Breast epithelium (tissue), 4 donors: ENCODE results near the gene SLC29A2. TPM values are rescaled to one million over a fixed set of nuclear protein-coding genes. Genes with fewer than 3 reads are reported as not detected.

Experiments
- DNase-seq, 2 donors: peaks; one replicate each; pipeline ENCODE4 v3.0.0-alpha.2; 2019; ENCODE audit warnings: low spot score in 2 of 2
- H3K27ac ChIP-seq, 2 donors: fragments of 200-600 bp; sonication (generic) in 1 of 2; one replicate each; pipeline ENCODE4 v1.5.1; 2016 to 2019; ENCODE audit warnings: mild to moderate bottlenecking in 1 of 2
- H3K27me3 ChIP-seq, 2 donors: fragments of 200-600 bp; sonication (generic) in 1 of 2; one replicate each; pipeline versions ENCODE4 v1.5.1 to v1.6.0; 2017 to 2019; ENCODE audit warnings: control low read depth in 1 of 2, mild to moderate bottlenecking in 1 of 2
- H3K36me3 ChIP-seq: fragments of 200-600 bp; one replicate; pipeline ENCODE4 v1.5.1; 2019
- H3K4me1 ChIP-seq, 2 donors: fragments of 200-600 bp; sonication (generic); one replicate each; pipeline ENCODE4 v1.5.1; 2016 to 2019; ENCODE audit warnings: control low read depth in 1 of 2
- H3K4me3 ChIP-seq, 3 donors: fragments of 200-600 bp; sonication (generic); 1 replicate in 2 of 3; 2 replicates in 1 of 3; pipeline ENCODE4 v1.5.1; 2016 to 2019; ENCODE audit warnings: mild to moderate bottlenecking in 3 of 3, moderate library complexity in 2 of 3
- H3K9me3 ChIP-seq, 2 donors: fragments of 200-600 bp; sonication (generic) in 1 of 2; one replicate each; pipeline ENCODE4 v1.5.1; 2016 to 2019; ENCODE audit warnings: control low read depth in 1 of 2
- POLR2A ChIP-seq: fragments of 450-650 bp; IDR thresholded peaks from one replicate; pipeline ENCODE4 v1.6.1; 2016; ENCODE audit warnings: antibody characterized with exemption, mild to moderate bottlenecking, moderate library complexity
- POLR2AphosphoS5 ChIP-seq, 3 donors: sonication (generic); formaldehyde crosslinking; IDR thresholded peaks; one replicate each; pipeline ENCODE4 v1.6.1; 2017; ENCODE audit warnings: antibody characterized with exemption in 3 of 3
- intact Hi-C: fragments of 100-400 bp; cut with DNase I; formaldehyde crosslinking; loops from one replicate; pipeline ENCODE4 v1.15.1; 2023; ENCODE audit warnings: low total_unique reads
- total RNA-seq, 3 donors: library from RNA; depleted of rRNA; stranded (reverse); fragments of >200 nt; gene quantifications; one replicate each; pipeline ENCODE4 v1.1.0, GENCODE V29; 2016
- TF ChIP-seq, protein P1 (sequence below), 3 donors: fragments of 450-650 bp; IDR thresholded peaks; one replicate each; pipeline ENCODE4 v1.5.1; 2016 to 2017; ENCODE audit warnings: antibody characterized with exemption in 3 of 3, mild to moderate bottlenecking in 3 of 3, moderate library complexity in 3 of 3

The SLC29A2 gene
- total RNA-seq, 3 donors from 2014 or later: 4.9 to 7.5 (median 6.4) TPM

GRCh38 chr11:66336234-66337102 is 35.1 kb downstream of the SLC29A2 start, which contains the start of gene RIN1:
RIN1 (minus strand) TSS chr11:66336434; CDS start chr11:66336402, 32 bp downstream.
- no peaks in the 10 kb centered on the region for H3K27me3 ChIP-seq
- TF ChIP-seq POLR2AphosphoS5 (IDR thresholded peaks at IDR 0.05) (peak in 1 of 3 donors; percentile 53), POLR2A (peak; percentile 20)
- TF ChIP-seq, protein P1, sequence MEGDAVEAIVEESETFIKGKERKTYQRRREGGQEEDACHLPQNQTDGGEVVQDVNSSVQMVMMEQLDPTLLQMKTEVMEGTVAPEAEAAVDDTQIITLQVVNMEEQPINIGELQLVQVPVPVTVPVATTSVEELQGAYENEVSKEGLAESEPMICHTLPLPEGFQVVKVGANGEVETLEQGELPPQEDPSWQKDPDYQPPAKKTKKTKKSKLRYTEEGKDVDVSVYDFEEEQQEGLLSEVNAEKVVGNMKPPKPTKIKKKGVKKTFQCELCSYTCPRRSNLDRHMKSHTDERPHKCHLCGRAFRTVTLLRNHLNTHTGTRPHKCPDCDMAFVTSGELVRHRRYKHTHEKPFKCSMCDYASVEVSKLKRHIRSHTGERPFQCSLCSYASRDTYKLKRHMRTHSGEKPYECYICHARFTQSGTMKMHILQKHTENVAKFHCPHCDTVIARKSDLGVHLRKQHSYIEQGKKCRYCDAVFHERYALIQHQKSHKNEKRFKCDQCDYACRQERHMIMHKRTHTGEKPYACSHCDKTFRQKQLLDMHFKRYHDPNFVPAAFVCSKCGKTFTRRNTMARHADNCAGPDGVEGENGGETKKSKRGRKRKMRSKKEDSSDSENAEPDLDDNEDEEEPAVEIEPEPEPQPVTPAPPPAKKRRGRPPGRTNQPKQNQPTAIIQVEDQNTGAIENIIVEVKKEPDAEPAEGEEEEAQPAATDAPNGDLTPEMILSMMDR (IDR thresholded peaks at IDR 0.05): peak in 1 of 3 donors; percentile 20
- DNase-seq: peak in 1 of 2 donors; percentile 77
- H3K36me3 ChIP-seq: peaks cover 10% of the 10 kb centered on the region
- peak within 1 kb of the TSS; percentile 68 to 80 (median 70) for H3K4me3 ChIP-seq
- intact Hi-C loops: loop anchor here (1.0 kb wide), 1 partner anchor 80 kb away; no protein-coding TSS in a partner anchor
- peaks cover 0 to 8% of the 10 kb centered on the region in 2 donors for H3K4me1 ChIP-seq
- peak within 1 kb of the TSS; percentile 66 to 83 for H3K27ac ChIP-seq
- no peaks in the 10 kb centered on the region for H3K9me3 ChIP-seq

GRCh38 chr11:66335531-66336233 is 35.9 kb downstream of the SLC29A2 start:
- intact Hi-C loops: no loop called here
- Histone ChIP-seq H3K4me3 (peak overlapping the region; percentile 68 to 80 (median 70)), H3K27me3 (no peaks in the 10 kb centered on the region), H3K27ac (peak overlapping the region; percentile 66 to 83), H3K36me3 (peaks cover 4% of the 10 kb centered on the region), H3K9me3 (no peaks in the 10 kb centered on the region), H3K4me1 (peaks cover 0 to 8% of the 10 kb centered on the region in 2 donors)
- TF ChIP-seq POLR2A: no peak
- no peak for TF ChIP-seq POLR2AphosphoS5 (IDR thresholded peaks at IDR 0.05)
- TF ChIP-seq, protein P1 (IDR thresholded peaks at IDR 0.05): no peak
- no peak for DNase-seq

DNA sequence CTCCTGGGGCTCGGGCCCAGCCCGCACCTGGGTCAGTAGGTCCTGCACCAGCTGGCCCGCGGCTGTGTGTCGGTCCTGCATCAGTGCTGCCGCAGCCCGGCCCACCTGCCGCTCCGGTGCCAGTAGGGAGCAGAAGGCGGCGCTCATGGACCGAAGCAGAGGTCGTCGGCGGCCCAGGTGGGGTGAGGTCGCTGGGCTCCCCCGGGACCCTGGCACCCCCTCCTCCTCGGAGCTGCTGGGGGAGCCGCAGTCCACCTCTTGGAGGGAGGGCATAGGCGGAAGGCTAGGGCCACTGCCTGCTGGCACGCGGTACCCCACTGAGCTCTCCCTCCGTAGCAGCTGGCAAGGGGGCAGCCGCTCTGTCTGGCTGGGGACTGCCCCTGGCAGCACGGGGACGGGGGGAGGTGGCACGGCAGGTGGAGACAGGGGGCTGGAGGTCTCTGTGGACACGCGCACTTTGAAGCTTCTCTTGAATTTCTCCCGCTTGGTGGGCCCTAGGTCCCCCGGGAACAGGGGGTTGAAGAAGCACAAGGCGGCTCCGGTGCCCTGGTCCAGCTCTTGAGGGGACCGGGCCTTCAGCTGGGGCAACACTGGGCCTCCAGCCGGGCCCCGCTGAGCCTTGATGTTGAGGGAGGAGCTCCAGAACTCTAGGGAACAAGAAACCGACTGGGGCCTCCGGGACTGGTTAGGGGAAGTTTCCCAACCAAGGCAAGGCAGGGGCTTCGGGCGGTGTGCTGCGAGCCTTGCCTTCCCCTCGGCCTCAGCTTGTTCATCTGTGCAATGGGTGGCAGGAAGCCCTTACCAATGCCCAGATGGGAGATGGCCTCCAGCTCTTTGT is 36.7 kb downstream of the SLC29A2 start:
- H3K9me3 ChIP-seq: no peaks in the 10 kb centered on the region
- TF ChIP-seq POLR2AphosphoS5 (IDR thresholded peaks at IDR 0.05) (no peak), POLR2A (no peak)
- TF ChIP-seq, protein P1 (IDR thresholded peaks at IDR 0.05): no peak
- H3K27ac ChIP-seq: peak overlapping the region in 1 of 2 donors; percentile 83
- intact Hi-C loops: no loop called here
- no peaks in the 10 kb centered on the region for H3K27me3 ChIP-seq
- peaks cover 0 to 8% of the 10 kb centered on the region in 2 donors for H3K4me1 ChIP-seq
- peak overlapping the region; percentile 68 to 80 (median 70) for H3K4me3 ChIP-seq
- no peaks in the 10 kb centered on the region for H3K36me3 ChIP-seq
- no peak for DNase-seq

GRCh38 chr11:66333896-66334604 is 37.5 kb downstream of the SLC29A2 start:
- no peaks in the 10 kb centered on the region for H3K27me3 ChIP-seq
- H3K4me3 ChIP-seq: peak overlapping the region in 1 of 3 donors; percentile 80
- no peaks in the 10 kb centered on the region for H3K36me3 ChIP-seq
- TF ChIP-seq POLR2AphosphoS5 (IDR thresholded peaks at IDR 0.05) (no peak), POLR2A (no peak)
- TF ChIP-seq, protein P1 (IDR thresholded peaks at IDR 0.05): no peak
- intact Hi-C loops: no loop called here
- no peak for DNase-seq
- H3K4me1 ChIP-seq: peaks cover 0 to 8% of the 10 kb centered on the region in 2 donors
- H3K27ac ChIP-seq: no peak overlapping the region
- no peaks in the 10 kb centered on the region for H3K9me3 ChIP-seq
